GM18499 (cell line): ENCODE measurements around the gene FBXO48.
"Not testable (repeated sequence)": the region's sequence is repeated elsewhere in the genome, so short reads cannot be mapped to it uniquely, and the experiment has no call there.

Experiments
- ATAC-seq: cut with Tn5 transposase; IDR thresholded peaks from one replicate; pipeline ENCODE4 v1.9.1; 2021; ENCODE audit warnings: moderate number of reproducible peaks; ENCODE audit not compliant: insufficient read depth, unreplicated experiment

The FBXO48 gene

GRCh38 chr2:68472796-68473414, 5.8 kb upstream of the FBXO48 start:
- ATAC-seq = no peak

- no peak for ATAC-seq
These were observed 4.3 kb upstream of the FBXO48 start for GRCh38 chr2:68471385-68471784.

GRCh38 chr2:68469935-68470334, 2.8 kb upstream of the FBXO48 start:
- ATAC-seq = no peak

GRCh38 chr2:68468801-68469200, 1.7 kb upstream of the FBXO48 start:
- no peak for ATAC-seq

- no peak for ATAC-seq
These were observed 367 bp downstream of the FBXO48 start for GRCh38 chr2:68466778-68467076.

GRCh38 chr2:68466361-68466777, 725 bp downstream of the FBXO48 start:
- no peak for ATAC-seq

- ATAC-seq = no peak
These were observed 1.8 kb downstream of the FBXO48 start for GRCh38 chr2:68465081-68465916.

GRCh38 chr2:68464651-68465050, 2.4 kb downstream of the FBXO48 start:
- ATAC-seq = no peak

GRCh38 chr2:68463287-68463877, 3.7 kb downstream of the FBXO48 start:
- ATAC-seq = no peak

GRCh38 chr2:68458981-68459380, 8.1 kb downstream of the FBXO48 start:
- no peak for ATAC-seq

- no peak for ATAC-seq
These were observed 10.9 kb downstream of the FBXO48 start for GRCh38 chr2:68456198-68456597.

- ATAC-seq = no peak
These were observed 12.4 kb downstream of the FBXO48 start for GRCh38 chr2:68454719-68455118.

GRCh38 chr2:68453761-68454360, 13.2 kb downstream of the FBXO48 start:
- ATAC-seq = no peak

- no peak for ATAC-seq
These were observed 14.8 kb downstream of the FBXO48 start for GRCh38 chr2:68452158-68452900.

- ATAC-seq = no peak
These were observed 18.1 kb downstream of the FBXO48 start for GRCh38 chr2:68448671-68449653.

- no peak for ATAC-seq
These were observed 20.0 kb downstream of the FBXO48 start for GRCh38 chr2:68447118-68447517.

GRCh38 chr2:68446425-68446824, 20.7 kb downstream of the FBXO48 start:
- not testable (repeated sequence) for ATAC-seq

GRCh38 chr2:68441994-68442322, 25.1 kb downstream of the FBXO48 start:
- no peak for ATAC-seq

- ATAC-seq = peak; percentile 91
These were observed 25.7 kb downstream of the FBXO48 start for GRCh38 chr2:68441179-68441993.
